D721Med (cell line): ENCODE measurements around the gene TBL1X.
"Not testable (repeated sequence)": the region's sequence is repeated elsewhere in the genome, so short reads cannot be mapped to it uniquely, and the experiment has no call there.

ENCODE experiments used
- DNase-seq: peaks from one replicate; pipeline ENCODE4 v3.0.0; 2011; ENCODE audit warnings: low spot score; ENCODE audit not compliant: insufficient read length
- FAIRE-seq: peaks from 2 replicates; lab custom pipeline; 2011; peaks lifted over from hg19 to GRCh38; lab: Jason Lieb, UNC
- TF ChIP-seq, protein P1 (sequence below): IDR thresholded peaks from 2 replicates; pipeline ENCODE4 v1.5.1; 2012; ENCODE audit warnings: mild to moderate bottlenecking, control low read depth; ENCODE audit not compliant: insufficient read depth; ENCODE audit errors: missing control alignments

Gene TBL1X

GRCh38 chrX:9765072-9765736 lies 300.3 kb downstream of the TBL1X start:
- DNase-seq: no peak
- FAIRE-seq: no peak

GRCh38 chrX:9765737-9766097 lies 300.9 kb downstream of the TBL1X start, which contains the start of gene GPR143:
Gene GPR143 (minus strand): TSS chrX:9765847. CDS start chrX:9765817, 30 bp downstream.
- TF ChIP-seq, protein P1, sequence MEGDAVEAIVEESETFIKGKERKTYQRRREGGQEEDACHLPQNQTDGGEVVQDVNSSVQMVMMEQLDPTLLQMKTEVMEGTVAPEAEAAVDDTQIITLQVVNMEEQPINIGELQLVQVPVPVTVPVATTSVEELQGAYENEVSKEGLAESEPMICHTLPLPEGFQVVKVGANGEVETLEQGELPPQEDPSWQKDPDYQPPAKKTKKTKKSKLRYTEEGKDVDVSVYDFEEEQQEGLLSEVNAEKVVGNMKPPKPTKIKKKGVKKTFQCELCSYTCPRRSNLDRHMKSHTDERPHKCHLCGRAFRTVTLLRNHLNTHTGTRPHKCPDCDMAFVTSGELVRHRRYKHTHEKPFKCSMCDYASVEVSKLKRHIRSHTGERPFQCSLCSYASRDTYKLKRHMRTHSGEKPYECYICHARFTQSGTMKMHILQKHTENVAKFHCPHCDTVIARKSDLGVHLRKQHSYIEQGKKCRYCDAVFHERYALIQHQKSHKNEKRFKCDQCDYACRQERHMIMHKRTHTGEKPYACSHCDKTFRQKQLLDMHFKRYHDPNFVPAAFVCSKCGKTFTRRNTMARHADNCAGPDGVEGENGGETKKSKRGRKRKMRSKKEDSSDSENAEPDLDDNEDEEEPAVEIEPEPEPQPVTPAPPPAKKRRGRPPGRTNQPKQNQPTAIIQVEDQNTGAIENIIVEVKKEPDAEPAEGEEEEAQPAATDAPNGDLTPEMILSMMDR: no peak
- FAIRE-seq (no peak), DNase-seq (no peak)

More at GRCh38 chrX:9765072-9765736, 300.3 kb downstream of the TBL1X start:
- TF ChIP-seq, protein P1: no peak

- TF ChIP-seq, protein P1: no peak
- DNase-seq (no peak), FAIRE-seq (no peak)
Observed at GRCh38 chrX:9767375-9767774, 302.5 kb downstream of the TBL1X start.

GRCh38 chrX:9768321-9768839 lies 303.5 kb downstream of the TBL1X start:
- not testable (repeated sequence) for FAIRE-seq, DNase-seq

- TF ChIP-seq, protein P1: no peak
- DNase-seq: no peak
Observed at GRCh38 chrX:9770319-9770718, 305.5 kb downstream of the TBL1X start.

GRCh38 chrX:9772943-9773342 lies 308.1 kb downstream of the TBL1X start:
- DNase-seq (no peak), FAIRE-seq (no peak)
- TF ChIP-seq, protein P1: no peak

More at GRCh38 chrX:9770319-9770718, 305.5 kb downstream of the TBL1X start:
- FAIRE-seq: no peak

- no peak for FAIRE-seq
- DNase-seq: no peak
- TF ChIP-seq, protein P1: no peak
Observed at GRCh38 chrX:9775930-9776329, 311.1 kb downstream of the TBL1X start.
